ENCODE measurements around the gene TAS1R2.

DNA sequence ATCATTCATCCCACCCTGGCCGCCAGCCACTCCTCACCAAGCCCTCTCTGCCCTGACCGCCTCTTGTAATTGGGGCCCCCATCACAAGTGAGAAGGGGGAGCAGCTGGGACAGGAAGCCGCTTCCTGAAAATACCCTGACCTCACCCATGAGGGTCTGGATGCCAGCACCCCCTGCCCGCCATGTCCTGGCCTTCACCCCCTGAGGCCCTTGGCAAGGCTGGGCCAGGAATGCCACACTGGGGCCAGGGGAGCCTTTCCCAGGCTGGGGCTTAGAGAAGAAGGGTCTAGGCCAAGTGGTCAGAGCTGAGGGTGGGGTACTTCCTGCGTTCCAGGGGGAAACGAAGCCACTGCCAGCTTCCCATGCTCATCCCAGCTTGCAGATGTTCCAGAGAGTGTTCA is 60.5 kb downstream of the TAS1R2 start:
- TF ChIP-seq, protein P1, sequence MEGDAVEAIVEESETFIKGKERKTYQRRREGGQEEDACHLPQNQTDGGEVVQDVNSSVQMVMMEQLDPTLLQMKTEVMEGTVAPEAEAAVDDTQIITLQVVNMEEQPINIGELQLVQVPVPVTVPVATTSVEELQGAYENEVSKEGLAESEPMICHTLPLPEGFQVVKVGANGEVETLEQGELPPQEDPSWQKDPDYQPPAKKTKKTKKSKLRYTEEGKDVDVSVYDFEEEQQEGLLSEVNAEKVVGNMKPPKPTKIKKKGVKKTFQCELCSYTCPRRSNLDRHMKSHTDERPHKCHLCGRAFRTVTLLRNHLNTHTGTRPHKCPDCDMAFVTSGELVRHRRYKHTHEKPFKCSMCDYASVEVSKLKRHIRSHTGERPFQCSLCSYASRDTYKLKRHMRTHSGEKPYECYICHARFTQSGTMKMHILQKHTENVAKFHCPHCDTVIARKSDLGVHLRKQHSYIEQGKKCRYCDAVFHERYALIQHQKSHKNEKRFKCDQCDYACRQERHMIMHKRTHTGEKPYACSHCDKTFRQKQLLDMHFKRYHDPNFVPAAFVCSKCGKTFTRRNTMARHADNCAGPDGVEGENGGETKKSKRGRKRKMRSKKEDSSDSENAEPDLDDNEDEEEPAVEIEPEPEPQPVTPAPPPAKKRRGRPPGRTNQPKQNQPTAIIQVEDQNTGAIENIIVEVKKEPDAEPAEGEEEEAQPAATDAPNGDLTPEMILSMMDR (IDR thresholded peaks at IDR 0.05) = no peak
- no peak for TF ChIP-seq POLR2A (IDR thresholded peaks at IDR 0.05)
